ENCODE results near the gene KICS2. TPM values are rescaled to one million over a fixed set of nuclear protein-coding genes. Genes with fewer than 3 reads are reported as not detected.

Gene KICS2
- total and polyA plus RNA-seq, 10 donors = 6.6 to 26.2 (median 13.7) TPM

DNA sequence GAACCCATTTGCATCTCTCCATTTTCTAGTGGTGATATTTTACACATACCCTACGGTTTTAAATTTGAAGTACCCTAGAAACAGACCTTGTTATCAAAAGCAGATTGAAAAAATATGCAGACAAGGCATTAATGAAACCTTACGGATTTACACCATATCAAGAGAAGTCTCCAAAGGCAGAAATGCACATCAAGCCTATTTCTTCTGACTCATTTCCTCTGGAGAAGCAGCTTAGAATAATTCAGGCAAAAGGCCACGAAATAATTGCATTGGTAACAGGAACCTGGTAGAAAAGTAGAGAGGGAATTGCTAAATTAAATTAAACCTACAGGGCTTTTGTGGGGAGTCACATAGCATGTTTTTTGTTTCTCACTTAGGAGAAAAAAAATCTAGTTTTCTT lies 34.7 kb downstream of the KICS2 start:
- Histone ChIP-seq H3K36me3 (peaks cover 0 to 9% (median 0%) of the 10 kb centered on the region in 6 donors), H3K27ac (peak overlapping the region in 1 of 8 donors; percentile 41), H3K9me3 (no peaks in the 10 kb centered on the region), H3K27me3 (replicated peaks in 1 of 7) (no peaks in the 10 kb centered on the region), H3K4me1 (peaks cover 0 to 13% (median 7%) of the 10 kb centered on the region in 6 donors), H3K4me3 (no peak overlapping the region)
- 39 to 65% (median 53%) methylated on average over 3 of the region's 3 CpGs for WGBS, 5 donors
- no peak for DNase-seq
- intact Hi-C loops (cut with DNase I; ENCODE audit: low total_unique reads) = no loop called here
- TF ChIP-seq POLR2AphosphoS5 (IDR thresholded peaks at IDR 0.05) (no peak), POLR2A (IDR thresholded peaks at IDR 0.05) (no peak), CTCF (IDR thresholded peaks at IDR 0.05 in 8 of 11, conservative IDR thresholded peaks at IDR 0.05 in 3 of 11) (no peak)

DNA sequence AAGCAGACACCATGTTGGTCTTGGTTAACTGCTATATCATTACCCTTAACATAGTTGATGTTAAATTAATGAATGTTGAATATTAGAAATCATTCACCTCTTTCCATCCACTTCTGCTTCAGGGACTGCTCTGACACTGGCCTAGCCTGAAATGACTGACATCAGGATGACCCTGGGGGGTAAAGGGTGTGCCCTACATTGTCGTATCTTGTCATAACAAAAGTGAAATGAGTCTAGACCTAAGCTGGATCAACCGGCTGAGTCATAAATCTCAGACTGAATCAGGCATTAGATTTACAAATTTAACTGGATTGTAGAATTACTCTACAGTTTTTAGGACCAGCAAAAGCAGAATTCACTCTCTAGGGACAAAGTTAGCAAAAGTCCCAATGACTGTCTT lies 35.3 kb downstream of the KICS2 start:
- intact Hi-C loops (cut with DNase I; ENCODE audit: low total_unique reads) = no loop called here

DNA sequence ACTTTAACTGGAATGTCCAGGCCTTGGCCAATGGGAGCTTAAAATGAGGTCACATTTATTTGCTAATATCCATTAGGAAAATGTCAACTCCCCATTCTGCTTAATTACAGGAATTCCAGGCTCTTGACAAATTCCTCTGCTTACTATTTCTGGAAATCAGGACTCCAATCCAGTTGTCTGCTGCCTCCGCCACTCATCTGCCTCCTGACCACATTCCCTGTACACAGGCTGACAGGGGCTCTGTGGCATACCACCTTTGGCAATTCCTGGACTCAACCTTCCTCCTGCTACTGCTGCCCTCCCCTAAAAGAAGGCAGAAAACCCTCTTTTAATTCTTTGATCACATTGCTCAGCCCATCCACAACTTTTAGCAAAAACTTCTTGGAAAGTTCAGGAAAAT lies 37.9 kb downstream of the KICS2 start:
- Histone ChIP-seq H3K27ac (no peak overlapping the region), H3K9me3 (no peaks in the 10 kb centered on the region), H3K4me3 (no peak overlapping the region), H3K27me3 (replicated peaks in 1 of 7) (no peaks in the 10 kb centered on the region), H3K36me3 (no peaks in the 10 kb centered on the region), H3K4me1 (peaks cover 8 to 23% (median 16%) of the 10 kb centered on the region in 6 donors)
- TF ChIP-seq POLR2A (IDR thresholded peaks at IDR 0.05) (no peak), CTCF (IDR thresholded peaks at IDR 0.05 in 8 of 11, conservative IDR thresholded peaks at IDR 0.05 in 3 of 11) (no peak), POLR2AphosphoS5 (IDR thresholded peaks at IDR 0.05) (no peak)
- whole genome bisulfite sequencing, 5 donors = 53 to 83% (median 75%) methylated on average over 1 of the region's 1 CpG
- intact Hi-C loops (cut with DNase I; ENCODE audit: low total_unique reads) = loop anchor here (5.0 kb wide), 1 partner anchor 342 kb away; the partner anchor contains the start of gene SRGAP1
- no peak for DNase-seq

More for the DNA sequence above, 35.3 kb downstream of the KICS2 start:
- Histone ChIP-seq H3K9me3 (no peaks in the 10 kb centered on the region), H3K4me3 (no peak overlapping the region), H3K27ac (peak overlapping the region in 1 of 8 donors; percentile 41), H3K4me1 (peaks cover 0 to 13% (median 9%) of the 10 kb centered on the region in 6 donors), H3K27me3 (replicated peaks in 1 of 7) (no peaks in the 10 kb centered on the region), H3K36me3 (peaks cover 0 to 5% (median 0%) of the 10 kb centered on the region in 6 donors)
- DNase-seq = no peak
- TF ChIP-seq CTCF (IDR thresholded peaks at IDR 0.05 in 8 of 11, conservative IDR thresholded peaks at IDR 0.05 in 3 of 11) = no peak
- TF ChIP-seq POLR2AphosphoS5 (IDR thresholded peaks at IDR 0.05) = no peak
- no peak for TF ChIP-seq POLR2A (IDR thresholded peaks at IDR 0.05)
- 48 to 78% (median 62%) methylated on average over 2 of the region's 2 CpGs for WGBS, 5 donors

GRCh38 chr12:64181430-64182291 lies 40.4 kb downstream of the KICS2 start:
- Histone ChIP-seq H3K27me3 (replicated peaks in 1 of 7) (no peaks in the 10 kb centered on the region), H3K4me3 (no peak overlapping the region), H3K27ac (peak overlapping the region in 7 of 8 donors; percentile 21 to 56 (median 42)), H3K4me1 (peaks cover 7 to 24% (median 15%) of the 10 kb centered on the region in 6 donors), H3K9me3 (no peaks in the 10 kb centered on the region), H3K36me3 (no peaks in the 10 kb centered on the region)
- 52 to 58% (median 52%) methylated on average over 3 of the region's 3 CpGs for WGBS, 5 donors
- no peak for DNase-seq
- TF ChIP-seq POLR2A (IDR thresholded peaks at IDR 0.05) = no peak
- peak in 9 of 11 experiments; percentile 14 to 57 (median 43) for TF ChIP-seq CTCF (IDR thresholded peaks at IDR 0.05 in 8 of 11, conservative IDR thresholded peaks at IDR 0.05 in 3 of 11)
- intact Hi-C loops (cut with DNase I; ENCODE audit: low total_unique reads) = loop anchor here (5.0 kb wide), 1 partner anchor 339 kb away; the partner anchor contains the start of gene SRGAP1

Measured in spleen (tissue), 11 donors.